ENCODE measurements around the gene KRTAP9-7.
"Not testable (repeated sequence)": the region's sequence is repeated elsewhere in the genome, so short reads cannot be mapped to it uniquely, and the experiment has no call there.

The KRTAP9-7 gene, protein sequence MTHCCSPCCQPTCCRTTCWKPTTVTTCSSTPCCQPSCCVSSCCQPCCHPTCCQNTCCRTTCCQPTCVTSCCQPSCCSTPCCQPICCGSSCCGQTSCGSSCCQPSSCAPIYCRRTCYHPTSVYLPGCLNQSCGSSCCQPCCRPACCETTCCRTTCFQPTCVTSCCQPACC

DNA sequence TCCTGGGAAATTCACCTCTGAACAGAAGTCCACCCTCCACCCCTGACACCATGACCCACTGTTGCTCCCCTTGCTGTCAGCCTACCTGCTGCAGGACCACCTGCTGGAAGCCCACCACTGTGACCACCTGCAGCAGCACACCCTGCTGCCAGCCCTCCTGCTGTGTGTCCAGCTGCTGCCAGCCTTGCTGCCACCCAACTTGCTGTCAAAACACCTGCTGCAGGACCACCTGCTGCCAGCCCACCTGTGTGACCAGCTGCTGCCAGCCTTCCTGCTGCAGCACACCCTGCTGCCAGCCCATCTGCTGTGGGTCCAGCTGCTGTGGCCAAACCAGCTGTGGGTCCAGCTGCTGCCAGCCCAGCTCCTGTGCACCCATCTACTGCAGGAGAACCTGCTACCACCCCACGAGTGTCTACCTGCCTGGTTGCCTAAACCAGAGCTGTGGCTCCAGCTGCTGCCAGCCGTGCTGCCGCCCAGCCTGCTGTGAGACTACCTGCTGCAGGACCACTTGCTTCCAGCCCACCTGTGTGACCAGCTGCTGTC lies at the start of gene KRTAP9-7:
TSS of gene KRTAP9-7 (plus strand) at position 51 of the 543 bp plus-strand sequence. CDS start at position 51, 0 bp downstream.
- not testable (repeated sequence) for DNase-seq (ENCODE audit: low read depth, low spot score)

DNA sequence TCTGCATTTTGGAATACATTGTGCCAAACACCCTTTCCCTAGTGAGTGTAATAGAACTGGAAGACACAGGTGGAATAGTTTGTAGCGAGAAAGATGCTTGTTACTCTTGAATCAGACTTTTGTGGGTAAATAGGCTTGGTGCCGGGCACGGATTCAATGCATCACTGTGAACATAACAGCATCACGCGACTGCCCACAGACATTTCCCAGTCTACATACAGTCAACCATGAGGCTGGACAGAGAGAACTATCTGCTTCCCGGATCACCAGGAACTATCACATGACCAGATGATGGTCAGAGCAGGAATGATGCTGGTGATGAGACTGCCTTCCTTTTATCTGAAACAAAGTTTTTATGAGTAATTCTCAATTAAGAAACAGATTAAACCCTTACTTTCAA lies 49.4 kb upstream of the KRTAP9-7 start:
- DNase-seq (ENCODE audit: low read depth, low spot score), result no peak

DNA sequence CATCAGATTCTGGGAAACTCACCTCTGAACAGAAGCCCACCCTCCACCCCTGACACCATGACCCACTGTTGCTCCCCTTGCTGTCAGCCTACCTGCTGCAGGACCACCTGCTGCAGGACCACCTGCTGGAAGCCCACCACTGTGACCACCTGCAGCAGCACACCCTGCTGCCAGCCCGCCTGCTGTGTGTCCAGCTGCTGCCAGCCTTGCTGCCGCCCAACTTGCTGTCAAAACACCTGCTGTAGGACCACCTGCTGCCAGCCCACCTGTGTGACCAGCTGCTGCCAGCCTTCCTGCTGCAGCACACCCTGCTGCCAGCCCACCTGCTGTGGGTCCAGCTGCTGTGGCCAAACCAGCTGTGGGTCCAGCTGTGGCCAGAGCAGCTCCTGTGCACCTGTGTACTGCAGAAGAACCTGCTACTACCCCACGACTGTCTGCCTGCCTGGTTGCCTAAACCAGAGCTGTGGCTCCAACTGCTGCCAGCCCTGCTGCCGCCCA lies 48.9 kb upstream of the KRTAP9-7 start, which contains the start of gene KRTAP9-2:
TSS of gene KRTAP9-2 (plus strand) at position 51 of the 498 bp plus-strand sequence. CDS start at position 58, 7 bp downstream.
- DNase-seq (ENCODE audit: low read depth, low spot score), result not testable (repeated sequence)

DNA sequence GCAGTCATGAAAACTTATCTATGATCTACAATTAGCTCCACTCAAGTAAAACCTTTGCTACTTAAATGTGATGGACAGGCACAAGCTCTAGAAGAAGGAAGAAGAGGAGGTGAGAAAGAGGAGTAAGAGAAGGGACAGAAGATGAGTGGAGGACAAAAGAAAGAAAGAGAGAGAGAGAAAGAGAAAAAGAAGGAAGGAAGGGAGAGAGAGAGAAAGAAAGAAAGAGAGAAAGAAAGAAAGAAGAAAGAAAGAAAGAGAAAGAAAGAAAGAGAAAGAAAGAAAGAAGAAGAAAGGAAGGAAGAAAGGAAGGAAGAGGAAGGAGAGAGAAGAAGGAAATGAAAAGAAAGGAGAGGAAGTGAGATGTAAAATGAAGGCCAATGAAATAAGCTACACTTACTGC lies 45.4 kb upstream of the KRTAP9-7 start:
- DNase-seq (ENCODE audit: low read depth, low spot score), result no peak

DNA sequence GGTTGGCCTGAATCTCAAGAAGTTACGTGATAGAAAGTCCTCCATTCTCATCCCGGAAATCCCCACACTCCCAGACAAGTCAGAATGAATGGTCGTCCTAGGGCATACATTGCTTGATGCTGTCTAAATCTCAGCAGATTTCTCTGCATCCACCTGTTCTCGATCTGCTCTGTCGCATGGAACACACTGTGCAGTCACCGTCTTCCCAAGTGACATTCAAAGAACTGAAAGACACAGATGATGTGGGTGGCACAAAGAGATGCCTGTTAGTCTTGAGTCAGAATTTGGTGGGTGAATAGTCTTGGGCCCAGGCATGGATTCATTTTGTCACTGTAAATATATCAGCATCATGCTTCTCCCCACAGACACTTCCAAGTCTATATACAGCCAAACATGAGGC lies 43.8 kb upstream of the KRTAP9-7 start:
- DNase-seq (ENCODE audit: low read depth, low spot score), result no peak

DNA sequence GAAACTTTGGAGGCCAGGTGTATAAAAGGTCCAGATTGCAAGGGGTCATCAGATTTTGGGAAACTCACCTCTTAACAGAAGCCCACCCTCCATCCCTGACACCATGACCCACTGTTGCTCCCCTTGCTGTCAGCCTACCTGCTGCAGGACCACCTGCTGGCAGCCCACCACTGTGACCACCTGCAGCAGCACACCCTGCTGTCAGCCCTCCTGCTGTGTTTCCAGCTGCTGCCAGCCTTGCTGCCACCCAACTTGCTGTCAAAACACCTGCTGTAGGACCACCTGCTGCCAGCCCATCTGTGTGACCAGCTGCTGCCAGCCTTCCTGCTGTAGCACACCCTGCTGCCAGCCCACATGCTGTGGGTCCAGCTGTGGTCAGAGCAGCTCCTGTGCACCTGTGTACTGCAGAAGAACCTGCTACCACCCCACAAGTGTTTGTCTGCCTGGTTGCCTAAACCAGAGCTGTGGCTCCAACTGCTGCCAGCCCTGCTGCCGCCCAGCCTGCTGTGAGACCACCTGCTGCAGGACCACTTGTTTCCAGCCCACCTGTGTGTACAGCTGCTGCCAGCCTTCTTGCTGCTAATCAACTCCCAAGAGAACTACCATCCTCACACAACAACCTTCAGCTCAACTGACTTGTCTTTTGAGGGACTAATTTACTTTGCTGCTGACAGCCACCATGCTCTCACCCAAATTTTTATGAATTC lies 42.9 kb upstream of the KRTAP9-7 start, which contains the start of gene KRTAP9-3:
TSS of gene KRTAP9-3 (plus strand) at position 51 of the 707 bp plus-strand sequence. CDS start at position 104, 53 bp downstream.
- not testable (repeated sequence) for DNase-seq (ENCODE audit: low read depth, low spot score)

DNA sequence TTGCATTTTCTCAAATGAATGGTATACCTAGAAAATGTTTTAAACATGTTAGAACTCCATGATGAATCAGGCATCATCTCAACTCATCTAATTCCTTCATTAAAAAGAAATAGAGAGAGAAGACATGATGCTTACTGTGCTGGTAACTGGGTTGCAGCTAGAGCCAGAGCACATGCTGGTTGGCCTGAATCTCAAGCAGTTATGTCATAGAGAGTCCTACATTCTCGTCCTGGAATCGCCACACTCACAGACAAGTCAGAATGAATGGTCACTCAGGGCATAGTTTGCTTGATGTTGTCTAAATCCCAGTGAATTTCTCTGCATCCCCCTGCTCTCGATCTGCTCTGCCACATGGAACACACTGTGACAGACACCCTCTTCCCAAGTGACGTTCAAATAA lies 38.4 kb upstream of the KRTAP9-7 start:
- not testable (repeated sequence) for DNase-seq (ENCODE audit: low read depth, low spot score)

DNA sequence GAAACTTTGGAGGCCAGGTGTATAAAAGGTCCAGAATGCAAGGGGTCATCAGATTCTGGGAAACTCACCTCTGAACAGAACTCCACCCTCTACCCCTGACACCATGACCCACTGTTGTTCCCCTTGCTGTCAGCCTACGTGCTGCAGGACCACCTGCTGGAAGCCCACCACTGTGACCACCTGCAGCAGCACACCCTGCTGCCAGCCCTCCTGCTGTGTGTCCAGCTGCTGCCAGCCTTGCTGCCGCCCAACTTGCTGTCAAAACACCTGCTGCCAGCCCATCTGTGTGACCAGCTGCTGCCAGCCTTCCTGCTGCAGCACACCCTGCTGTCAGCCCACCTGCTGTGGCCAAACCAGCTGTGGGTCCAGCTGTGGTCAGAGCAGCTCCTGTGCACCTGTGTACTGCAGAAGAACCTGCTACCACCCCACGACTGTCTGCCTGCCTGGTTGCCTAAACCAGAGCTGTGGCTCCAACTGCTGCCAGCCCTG lies 37.5 kb upstream of the KRTAP9-7 start, which contains the start of gene KRTAP9-8:
TSS of gene KRTAP9-8 (plus strand) at position 51 of the 489 bp plus-strand sequence. CDS start at position 104, 53 bp downstream.
- DNase-seq (ENCODE audit: low read depth, low spot score), result not testable (repeated sequence)

DNA sequence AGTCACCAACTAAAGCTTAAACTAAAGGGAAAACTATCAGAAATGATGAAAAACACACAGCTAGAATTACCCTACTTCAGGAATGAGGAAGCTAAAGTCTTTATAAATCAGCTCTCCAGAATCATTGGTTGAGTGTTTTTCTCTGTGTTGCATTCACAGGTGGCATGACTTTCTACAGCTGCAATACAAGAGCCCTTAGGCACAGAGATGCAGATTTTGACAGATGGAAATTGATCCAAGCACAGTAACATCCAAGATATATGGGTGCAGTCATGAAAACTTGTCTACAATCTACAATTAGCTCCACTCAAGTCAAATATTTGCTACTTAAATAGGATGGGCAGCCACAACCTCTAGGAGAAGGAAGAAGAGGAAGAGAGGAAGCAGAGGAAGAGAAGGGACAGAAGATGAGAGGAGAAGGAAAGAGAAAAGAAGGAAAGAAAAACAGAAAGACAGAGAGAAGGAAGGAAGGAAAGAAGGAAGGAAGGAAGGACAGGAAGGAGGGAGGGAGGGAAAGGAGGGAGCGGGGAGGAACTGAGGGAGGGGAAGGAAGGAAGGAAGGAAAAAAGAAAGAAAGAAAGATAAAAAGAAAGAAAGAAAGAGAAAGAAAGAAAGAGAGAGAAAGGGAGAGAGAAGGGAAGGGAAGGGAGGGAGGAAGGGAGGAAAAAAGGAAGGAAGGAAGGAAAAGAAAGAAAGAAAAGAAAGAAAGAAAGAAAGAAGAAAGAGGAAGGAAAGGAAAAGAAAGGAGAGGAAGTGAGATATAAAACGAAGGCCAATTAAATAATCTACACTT lies 28.3 kb upstream of the KRTAP9-7 start:
- DNase-seq (ENCODE audit: low read depth, low spot score), result not testable (repeated sequence)

DNA sequence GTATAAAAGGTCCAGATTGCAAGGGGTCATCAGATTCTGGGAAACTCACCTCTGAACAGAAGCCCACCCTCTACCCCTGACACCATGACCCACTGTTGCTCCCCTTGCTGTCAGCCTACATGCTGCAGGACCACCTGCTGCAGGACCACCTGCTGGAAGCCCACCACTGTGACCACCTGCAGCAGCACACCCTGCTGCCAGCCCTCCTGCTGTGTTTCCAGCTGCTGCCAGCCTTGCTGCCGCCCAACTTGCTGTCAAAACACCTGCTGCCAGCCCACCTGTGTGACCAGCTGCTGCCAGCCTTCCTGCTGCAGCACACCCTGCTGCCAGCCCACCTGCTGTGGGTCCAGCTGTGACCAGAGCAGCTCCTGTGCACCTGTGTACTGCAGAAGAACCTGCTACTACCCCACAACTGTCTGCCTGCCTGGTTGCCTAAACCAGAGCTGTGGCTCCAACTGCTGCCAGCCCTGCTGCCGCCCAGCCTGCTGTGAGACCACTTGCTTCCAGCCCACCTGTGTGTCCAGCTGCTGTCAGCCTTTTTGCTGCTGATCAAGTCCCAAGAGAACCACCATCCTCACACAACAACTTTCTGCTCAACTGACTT lies 25.8 kb upstream of the KRTAP9-7 start, which contains the start of gene KRTAP9-4:
TSS of gene KRTAP9-4 (plus strand) at position 51 of the 604 bp plus-strand sequence. CDS start at position 85, 34 bp downstream.
- DNase-seq (ENCODE audit: low read depth, low spot score), result not testable (repeated sequence)

DNA sequence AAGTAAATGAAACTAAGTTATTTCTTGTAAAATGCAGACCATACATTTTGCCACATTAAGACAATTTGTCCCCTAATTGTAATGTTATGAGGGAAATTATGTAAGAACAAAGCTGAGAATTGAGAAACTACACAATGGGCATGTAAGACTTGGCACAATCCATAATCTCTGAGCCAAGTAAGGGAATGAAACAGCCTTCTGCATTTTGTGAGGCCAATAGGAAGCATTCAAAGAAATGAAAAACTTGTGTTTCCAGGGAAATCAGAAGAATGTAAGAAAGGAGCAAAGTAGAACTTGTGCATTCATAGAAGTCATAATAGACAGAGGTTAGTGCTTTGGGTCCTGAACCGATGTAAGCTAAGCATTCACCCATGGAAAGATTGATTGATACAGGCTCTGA lies 24.2 kb upstream of the KRTAP9-7 start:
- DNase-seq (ENCODE audit: low read depth, low spot score), result no peak

DNA sequence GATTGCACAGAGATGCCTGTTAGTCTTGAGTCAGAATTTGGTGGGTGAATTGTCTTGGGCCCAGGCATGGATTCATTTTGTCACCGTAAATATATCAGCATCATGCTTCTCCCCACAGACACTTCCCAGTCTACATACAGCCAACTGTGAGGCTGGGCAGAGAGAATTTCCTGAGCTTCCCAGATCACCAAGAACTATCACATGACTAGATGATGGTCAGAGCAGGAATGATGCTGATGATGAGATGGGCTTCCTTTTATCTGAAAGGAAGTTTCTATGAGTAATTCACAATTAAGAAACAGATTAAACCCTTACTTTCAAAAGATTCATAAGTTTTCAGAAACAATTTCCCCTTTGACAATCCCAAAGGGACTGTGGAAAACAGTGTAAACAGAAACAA lies 20.6 kb upstream of the KRTAP9-7 start:
- no peak for DNase-seq (ENCODE audit: low read depth, low spot score)

DNA sequence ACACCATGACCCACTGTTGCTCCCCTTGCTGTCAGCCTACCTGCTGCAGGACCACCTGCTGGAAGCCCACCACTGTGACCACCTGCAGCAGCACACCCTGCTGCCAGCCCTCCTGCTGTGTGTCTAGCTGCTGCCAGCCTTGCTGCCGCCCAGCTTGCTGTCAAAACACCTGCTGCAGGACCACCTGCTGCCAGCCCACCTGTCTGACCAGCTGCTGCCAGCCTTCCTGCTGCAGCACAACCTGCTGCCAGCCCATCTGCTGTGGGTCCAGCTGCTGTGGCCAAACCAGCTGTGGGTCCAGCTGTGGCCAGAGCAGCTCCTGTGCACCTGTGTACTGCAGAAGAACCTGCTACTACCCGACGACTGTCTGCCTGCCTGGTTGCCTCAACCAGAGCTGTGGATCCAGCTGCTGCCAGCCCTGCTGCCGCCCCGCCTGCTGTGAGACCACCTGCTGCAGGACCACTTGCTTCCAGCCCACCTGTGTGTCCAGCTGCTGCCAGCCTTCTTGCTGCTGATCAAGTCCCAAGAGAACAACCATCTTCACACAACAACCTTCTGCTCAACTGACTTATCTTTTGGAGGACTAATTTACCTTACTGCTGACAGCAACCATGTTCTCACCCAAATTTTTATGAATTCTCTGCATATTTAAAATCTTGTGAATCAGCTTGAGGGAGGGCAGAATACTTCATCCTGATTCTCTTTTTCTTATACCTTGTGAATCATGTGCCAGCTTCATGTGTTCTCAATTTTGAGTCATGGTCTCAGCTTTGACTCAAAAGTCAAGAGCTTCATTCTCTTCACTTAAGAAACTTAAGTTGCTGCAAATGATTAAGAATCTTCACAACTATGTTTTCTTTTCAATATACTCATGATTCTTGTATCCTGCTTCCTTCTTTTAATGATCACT lies 19.9 kb upstream of the KRTAP9-7 start, which contains the start of gene KRTAP9-9:
TSS of gene KRTAP9-9 (plus strand) at position 4 of the 910 bp plus-strand sequence.
- DNase-seq (ENCODE audit: low read depth, low spot score), result not testable (repeated sequence)

DNA sequence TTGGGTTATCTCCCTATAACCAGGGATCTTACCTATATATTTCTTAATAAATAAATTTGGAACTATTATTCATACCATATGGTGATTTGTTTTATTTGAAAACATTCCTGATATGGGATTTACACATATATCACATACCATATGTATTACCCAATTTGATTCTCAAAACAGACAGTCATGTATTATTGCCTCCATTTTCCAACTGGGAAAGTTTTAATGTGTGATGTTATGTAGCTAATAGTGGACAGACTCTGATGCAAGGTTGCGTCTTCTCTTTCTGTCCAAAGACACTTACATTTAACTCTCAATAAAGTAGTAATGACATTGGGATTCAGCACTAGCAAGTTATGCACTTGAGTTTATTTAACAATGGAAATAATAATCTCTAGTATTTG lies 19.2 kb upstream of the KRTAP9-7 start:
- DNase-seq (ENCODE audit: low read depth, low spot score), result no peak

DNA sequence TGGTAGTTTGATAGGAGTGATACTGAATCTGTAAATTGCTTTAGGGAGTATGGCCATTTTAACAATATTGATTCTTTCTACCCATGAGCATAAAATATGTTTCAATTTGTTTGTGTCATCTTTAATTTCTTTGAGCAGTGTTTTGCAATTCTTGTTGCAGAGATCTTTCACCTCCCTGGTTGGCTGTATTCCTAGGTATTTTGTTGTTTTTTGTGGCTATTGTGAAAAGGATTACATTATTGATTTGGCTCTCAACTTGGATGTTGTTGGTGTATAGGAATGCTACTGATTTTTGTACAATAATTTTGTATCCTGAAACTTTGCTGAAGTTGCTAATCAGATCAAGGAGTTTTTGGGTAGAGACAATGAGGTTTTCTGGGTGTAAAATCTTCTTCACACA lies 17.1 kb upstream of the KRTAP9-7 start:
- DNase-seq (ENCODE audit: low read depth, low spot score), result no peak

DNA sequence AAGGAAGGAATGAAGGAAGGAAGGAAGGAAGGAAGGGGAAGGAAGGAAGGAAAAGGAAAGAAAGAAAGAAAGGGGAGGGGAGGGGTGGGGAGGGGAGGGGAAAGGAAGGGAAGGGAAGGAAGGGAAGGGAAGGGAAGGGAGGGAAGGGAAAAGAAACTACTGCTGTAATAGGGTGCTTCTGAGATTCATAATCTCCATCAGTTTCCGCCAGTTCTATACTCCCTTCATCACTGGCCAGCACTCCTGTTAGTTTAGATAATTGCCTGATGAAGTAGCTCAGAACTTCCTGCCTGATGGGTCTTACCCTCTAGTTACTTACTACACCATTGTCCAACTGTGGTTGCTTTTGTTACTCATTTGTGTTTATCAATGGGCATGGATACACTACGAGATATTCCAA lies 12.3 kb upstream of the KRTAP9-7 start:
- no peak for DNase-seq (ENCODE audit: low read depth, low spot score)

DNA sequence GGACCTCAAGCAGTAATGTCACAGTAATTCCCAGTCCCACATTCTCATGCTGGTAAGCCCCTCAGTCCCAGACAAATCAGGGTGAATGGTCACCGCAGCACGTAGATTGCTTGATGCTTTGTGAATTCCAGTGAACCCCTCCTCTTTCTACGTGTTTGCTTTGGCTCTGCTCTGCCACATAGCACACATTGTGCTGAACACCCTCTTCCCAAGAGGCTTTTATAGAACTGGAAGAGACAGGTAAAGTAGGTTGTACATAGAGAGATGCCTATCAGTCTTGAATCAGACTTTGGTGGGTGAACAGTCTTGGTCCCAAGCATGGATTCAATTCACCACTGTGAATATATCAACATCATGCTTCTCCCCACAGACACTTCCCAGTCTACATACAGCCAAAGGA lies 10.9 kb upstream of the KRTAP9-7 start:
- no peak for DNase-seq (ENCODE audit: low read depth, low spot score)

DNA sequence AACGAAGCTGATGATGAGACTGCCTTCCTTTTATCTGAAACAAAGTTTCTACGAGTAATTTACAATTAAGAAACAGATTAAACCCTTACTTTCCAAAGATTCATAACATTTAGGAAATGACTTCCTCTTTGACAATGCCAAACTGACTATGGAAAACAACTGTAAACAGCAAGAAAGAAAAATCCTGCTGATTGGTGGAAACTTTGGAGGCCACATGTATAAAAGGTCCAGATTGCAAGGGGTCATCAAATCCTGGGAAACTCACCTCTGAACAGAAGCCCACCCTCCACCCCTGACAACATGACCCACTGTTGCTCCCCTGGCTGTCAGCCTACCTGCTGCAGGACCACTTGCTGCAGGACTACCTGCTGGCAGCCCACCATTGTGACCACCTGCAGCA lies 10.4 kb upstream of the KRTAP9-7 start, which contains the start of gene KRTAP9-6:
TSS of gene KRTAP9-6 (plus strand) at position 301 of the 400 bp plus-strand sequence. CDS start at position 301, 0 bp downstream.
- DNase-seq (ENCODE audit: low read depth, low spot score), result no peak

DNA sequence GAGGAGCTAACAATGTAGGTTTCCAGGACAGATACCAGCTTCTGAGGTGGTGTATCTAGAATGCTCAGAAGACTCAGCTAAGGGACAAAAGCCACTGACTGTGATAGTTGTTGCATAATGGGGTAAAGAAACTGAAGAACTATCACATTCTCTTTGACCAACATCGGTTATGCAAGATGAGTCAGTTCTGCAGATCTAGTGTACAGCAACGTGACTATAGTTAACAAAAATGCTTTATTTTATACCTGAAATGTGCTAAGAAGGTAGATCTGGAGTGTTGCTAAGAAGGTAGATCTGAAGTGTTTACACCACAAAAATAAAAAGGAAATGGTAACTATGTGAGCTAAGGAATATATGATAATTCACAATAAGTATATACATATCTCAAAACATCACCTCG lies 7.8 kb upstream of the KRTAP9-7 start:
- no peak for DNase-seq (ENCODE audit: low read depth, low spot score)
